ENCODE measurements around the gene FAM217B.

FAM217B gene, protein sequence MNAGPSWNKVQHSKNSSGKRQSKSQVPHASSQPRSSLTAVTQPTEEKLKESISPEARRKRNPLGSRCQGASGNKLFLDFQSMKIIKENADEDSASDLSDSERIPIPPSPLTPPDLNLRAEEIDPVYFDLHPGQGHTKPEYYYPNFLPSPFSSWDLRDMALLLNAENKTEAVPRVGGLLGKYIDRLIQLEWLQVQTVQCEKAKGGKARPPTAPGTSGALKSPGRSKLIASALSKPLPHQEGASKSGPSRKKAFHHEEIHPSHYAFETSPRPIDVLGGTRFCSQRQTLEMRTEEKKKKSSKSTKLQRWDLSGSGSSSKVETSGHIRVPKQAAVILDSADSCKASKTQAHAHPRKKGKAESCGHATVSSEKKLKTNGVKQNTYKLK

DNA sequence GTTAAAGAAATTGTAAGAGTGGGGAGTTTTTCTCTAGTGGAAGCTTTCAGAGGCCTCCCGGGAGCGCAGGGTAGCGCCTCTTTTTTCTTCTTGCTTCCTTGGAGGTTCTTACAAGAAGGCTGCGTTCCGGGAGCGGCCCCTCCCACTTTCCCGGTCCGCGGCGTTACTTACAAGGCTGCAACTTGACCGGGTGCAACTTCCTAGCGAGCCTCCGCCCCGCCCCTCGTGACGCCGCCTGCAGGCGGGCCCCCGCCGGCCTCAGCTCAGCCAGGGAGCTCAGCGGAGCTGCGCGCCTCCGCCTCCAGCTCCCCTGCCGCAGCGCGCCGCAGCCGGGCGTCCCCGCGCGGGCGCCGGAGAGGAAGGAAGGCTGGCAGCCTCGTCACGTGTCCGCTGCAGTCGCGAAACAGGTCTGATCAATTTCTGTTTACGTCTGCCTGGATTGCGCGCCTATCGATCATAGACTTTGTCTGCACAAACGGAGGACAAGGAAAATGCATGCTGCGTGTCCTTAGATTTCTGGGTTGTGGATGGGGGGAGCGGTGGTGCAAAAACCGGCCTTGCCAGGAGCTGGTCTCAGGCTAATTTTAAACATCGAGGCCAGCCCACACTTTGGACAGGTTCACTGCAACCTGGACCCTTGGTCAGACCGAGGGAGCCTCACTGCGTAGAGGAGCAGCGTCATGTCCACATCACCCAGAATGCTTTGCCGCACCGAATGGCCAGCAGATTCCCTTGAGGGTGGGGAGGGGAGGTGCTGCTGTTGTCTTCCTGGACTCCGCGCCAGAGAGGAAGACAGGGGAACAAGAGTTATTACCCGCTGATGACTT is at the start of gene FAM217B, which contains the start of gene PPP1R3D:
Gene FAM217B, plus strand, starts transcription at position 261 of the 827 bp plus-strand sequence. CDS start 3,555 bp downstream, outside the sequence.
Gene PPP1R3D, minus strand, starts transcription at position 177 of the 827 bp plus-strand sequence. CDS start 374 bp downstream, outside the sequence.
- DNase-seq: peak; percentile 92

DNA sequence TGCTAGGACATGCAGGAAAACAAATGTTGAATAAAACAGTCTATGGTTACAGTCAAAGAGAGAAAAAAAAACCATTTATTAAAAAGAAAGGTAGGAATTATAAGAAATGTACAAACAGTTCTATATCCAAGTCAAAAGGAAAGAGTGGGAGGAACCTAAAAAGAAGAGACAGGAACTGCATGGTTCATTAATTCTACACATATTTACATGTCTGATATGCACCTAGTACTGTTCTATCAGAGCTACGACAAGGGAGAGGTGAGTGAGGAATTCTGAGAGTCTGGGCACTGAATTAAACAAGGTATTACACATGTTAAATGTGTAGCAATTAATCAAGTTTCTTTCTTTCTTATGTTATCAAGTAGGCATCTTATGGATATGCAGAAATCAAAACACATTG is 48.6 kb upstream of the FAM217B start:
- no peak for DNase-seq

DNA sequence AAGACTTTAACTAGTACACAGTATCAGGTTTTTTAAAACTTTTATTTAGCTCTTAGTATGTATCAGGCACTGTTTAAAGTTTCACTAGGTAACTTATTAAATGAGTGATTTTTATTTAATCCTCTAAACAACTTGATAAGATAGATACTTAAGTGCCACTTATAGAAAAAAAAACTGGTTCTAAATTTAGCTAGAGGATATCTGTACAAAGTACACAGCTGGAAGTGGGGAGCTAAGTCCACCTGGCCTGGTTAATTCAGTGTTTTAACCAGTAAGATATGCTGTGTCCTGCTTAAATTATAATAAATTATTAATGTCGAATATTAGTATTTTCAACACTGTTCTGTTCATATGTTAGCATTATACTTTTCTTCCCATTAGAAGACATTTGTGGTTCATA is 44.3 kb upstream of the FAM217B start:
- no peak for DNase-seq

DNA sequence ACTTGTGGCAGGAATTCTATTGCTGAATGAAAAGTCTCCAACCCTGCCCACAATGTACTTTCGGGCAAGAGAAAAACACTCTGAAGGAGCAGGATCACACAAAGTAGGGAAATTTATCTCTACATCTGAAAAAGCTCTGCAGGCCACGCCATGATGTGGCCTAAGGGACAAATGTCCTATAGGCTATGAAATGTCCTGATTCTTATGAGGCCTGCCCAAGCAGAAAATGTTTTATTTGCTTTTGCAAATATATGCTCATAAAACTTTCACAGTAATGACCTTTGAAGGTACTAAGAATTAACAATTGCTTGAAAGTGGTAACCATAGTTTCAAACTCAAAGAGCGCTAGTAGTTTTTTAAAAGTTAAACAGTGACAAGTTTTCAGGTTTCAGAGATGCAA is 37.7 kb upstream of the FAM217B start:
- DNase-seq: no peak

DNA sequence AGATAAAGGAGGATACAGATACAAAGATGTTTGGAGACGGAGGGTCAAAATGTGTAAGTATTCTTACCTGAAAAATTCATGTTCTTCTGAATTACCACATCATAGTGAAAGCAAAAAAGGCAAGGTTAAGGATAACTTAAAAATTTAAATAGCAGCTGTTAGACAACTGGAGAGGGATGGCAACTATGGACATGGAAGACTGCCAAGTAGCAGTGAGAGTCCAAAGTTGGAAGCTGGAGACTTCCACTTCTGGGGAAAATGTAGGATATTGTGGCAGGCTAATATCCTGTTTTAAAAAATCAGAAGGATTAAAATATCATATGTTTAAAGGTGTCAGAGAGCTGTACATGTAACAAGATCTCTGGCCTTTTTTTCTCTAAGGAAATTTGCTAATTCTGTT is 36.6 kb upstream of the FAM217B start:
- DNase-seq: no peak

DNA sequence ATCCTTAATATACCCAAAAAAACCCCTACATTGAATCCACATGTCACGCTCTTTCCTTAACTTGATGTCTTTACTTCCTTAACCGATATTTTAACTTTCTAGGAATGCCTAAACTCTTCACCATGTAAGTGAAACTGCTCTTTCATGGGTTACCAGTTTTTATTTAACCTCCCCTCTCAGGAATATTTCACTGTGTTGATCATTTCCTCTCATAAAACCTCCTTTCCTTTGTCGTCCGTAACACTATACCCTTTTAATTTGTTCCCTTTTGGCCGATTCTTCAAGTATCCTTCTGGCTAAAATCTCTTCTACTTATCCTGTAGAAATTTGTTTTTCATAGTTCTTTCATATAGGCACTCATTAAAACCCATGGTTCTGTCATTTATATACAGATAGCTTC is 31.3 kb upstream of the FAM217B start:
- no peak for DNase-seq

DNA sequence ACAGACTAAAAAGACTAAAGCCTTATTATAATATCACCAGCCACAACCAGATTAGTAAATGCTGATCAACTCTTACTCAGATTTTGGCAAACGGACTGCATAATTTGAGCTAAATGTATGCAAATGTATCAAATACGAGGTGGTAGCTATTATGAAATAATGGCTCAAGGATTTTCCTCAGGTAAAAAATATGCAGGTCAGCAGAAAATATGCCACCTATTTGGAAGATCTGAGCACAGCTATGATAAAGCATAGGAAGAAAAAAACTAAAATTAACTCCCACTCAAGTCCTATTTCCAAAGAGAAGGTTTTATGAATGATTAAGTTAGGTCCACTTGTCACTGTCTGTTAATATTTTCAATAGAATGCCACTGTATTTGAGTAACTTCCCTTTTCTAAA is 29.1 kb upstream of the FAM217B start:
- no peak for DNase-seq

DNA sequence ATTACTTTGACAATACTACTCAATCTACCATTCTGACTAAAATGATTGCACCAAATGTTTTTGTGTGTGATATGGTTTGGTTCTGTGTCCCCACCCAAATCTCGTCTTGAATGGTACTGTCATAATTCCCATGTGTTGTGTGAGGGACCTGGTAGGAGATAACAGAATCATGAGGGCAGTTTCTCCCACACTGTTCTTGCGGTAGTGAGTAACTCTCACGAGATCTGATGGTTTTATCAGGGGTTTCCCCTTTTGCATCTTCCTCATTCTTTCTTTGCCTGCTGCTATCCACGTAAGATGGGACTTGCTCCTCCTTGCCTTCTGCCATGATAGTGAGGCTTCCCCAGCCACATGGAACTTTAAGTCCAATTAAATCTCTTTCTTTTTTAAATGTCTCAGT is 27.6 kb upstream of the FAM217B start:
- DNase-seq: no peak

DNA sequence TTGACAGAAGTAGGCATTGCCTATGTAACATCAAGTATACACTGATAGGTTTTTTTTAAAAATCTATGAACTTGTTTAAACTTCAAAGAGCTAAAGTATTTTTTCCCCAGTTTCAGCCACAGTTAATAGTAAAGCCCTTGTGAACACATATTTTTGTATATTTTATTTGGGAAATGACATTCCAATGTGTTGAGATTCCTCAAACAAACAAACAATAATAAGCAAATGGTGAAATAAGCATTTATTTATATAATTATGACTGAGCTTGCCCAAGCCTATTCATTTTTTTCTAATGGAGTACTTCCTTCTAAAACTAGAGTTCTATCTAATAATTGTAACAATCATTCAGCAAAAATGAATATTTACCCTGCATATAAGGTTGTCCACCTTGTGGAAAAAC is 19.2 kb upstream of the FAM217B start:
- no peak for DNase-seq

DNA sequence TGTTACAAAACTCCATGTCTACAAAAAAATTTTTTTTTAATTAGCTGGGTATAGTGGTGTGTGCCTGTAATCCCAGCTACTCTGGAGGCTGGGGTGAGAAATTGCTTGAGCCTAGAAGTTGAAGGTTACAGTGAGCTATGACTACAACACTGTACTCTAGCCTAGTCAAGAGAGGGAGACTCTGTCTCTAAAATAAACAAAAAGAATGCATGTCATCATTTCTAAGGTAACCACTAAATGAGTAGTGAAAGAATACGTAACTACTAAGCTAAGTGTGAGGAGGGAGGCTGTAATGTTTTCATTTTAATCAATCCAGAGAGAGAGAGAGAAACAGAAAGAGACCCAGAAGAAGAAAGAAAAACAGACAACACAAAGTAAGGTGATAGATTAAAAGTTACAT is 16.7 kb upstream of the FAM217B start:
- DNase-seq: no peak

DNA sequence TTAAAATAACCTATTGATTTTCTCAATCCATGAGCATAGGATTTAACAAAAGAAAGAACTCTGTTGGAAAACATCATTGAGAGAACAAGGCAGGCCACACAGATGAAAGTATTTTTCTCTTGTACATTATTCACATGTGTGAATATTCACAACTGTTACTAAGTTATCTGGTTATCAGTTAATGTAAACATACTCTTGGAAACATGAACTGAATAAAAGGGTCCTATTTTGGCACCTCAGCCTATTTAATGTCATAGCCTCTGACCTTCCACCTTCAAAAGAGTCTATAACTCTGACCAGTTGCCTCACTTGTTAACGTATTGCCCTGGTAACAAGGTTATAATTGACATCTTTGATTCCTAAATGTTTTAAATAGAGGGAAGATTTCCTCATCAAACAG is 14.8 kb upstream of the FAM217B start:
- no peak for DNase-seq

DNA sequence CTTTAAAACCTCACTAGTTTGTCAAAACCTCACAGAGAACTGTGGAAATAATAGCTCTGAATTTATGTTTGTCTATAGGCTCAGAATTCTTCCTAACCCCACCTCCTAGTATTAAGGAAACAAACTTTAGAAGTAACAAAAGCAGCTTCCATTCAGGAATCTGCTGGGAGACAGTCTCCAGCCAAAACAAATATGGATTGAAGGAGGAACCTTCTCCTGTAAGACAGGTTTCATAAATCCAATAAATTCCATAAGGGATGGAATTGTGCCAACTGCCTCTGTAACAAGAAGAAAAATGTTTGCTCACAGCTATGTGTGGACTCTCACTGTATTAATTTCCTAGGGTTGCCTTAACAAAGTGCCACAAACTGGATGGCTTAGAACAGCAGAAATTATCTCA is 14.3 kb upstream of the FAM217B start:
- no peak for DNase-seq

DNA sequence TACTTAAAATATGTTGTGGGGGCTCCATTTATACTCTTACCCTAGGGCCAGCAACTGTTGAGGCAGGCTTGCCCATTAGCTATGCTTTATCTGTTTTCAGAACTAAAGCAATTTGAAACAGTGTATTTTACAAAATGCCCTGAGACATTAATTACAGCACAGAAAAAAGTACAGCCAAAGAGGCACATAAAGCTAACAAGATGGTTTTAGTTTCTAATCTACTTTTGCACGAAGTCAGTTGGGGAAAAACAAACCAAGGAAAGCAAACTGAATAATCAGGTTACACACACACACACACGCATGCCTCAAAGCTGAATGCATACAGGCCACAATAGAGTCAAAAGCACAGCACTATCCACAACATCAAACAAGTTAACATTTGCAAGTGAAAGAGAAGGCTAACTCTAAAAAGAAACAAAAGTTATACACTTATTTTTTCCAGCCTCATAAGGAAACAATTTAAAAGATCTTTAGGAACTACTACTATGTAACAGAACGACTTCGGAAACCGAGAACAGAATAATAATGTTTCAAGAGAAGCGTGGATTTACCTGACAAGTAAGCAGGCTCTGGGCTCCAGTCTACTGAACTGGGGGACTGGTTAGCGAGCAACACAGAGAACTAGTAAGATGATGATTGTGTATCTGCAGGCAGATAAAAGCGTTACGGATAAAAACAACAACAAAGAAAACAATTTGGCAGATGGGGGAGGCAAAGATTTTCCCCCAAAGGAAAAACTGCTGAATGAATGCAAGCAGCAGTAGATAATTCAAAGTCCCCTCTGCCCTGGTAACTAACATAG is 8.5 kb upstream of the FAM217B start:
- DNase-seq: no peak

DNA sequence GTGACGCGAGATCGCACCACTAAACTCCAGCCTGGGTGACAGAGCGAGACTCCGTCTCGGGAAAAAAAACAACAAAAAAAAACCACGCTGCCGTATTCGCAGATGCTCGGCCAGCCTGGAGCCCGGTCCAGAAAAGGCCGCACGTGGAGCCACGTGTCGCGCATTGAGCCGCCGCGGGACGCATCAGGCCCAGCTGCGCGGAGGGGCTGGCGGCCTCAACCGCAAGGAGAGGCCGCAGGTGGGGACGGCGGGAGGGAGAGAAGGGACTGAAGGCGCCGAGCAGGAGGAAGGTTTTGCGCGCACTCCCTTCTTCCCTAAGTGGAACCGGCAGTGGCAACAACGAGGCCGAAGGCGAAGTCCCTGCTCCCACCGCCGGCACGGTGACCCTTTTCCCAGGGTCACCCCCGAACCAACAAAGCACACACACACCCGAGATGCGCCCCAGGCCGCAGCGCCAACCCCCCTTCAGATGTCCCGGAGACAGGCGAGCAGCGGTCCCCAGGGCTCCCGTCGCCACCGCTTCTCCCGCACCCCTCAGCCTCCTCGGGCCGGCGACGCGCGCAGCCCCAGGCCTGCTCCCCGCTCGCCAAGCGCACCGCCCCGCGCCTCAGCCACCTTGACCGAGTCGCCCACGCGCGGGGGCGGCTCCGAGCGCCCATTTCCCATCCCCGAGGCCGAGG is 7.4 kb upstream of the FAM217B start:
- no peak for DNase-seq

DNA sequence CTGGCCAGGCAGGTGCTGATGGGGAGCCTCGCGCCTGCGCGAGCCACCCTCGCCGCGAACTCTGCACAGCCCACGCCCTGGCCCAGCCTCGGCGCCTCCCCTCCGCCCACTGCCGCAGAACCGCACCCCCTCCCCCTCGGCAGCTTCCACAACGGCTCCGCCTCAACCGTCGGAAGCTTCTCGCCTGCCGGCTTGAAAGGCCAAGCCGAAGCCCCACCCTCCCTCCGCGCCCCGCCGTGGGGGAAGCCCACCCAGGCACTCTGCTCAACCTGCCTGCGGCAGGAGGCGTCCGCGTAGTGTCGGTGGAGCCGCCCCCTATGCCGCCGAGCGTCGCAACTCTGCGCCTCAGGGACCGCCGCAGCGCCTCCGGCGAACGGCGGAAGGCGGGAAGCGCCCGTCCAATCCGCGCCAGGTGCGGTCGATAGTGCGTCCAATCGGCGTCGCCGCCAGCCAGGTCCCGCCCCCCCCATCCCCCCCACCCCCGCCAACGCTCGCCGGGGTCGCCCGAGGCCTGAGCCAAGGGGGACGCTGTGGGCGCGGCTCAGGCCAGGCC is 6.8 kb upstream of the FAM217B start, which contains the start of gene SYCP2:
Gene SYCP2, minus strand, starts transcription at position 342 of the 553 bp plus-strand sequence. CDS start 11,224 bp downstream, outside the sequence.
- peak; percentile 64 for DNase-seq

DNA sequence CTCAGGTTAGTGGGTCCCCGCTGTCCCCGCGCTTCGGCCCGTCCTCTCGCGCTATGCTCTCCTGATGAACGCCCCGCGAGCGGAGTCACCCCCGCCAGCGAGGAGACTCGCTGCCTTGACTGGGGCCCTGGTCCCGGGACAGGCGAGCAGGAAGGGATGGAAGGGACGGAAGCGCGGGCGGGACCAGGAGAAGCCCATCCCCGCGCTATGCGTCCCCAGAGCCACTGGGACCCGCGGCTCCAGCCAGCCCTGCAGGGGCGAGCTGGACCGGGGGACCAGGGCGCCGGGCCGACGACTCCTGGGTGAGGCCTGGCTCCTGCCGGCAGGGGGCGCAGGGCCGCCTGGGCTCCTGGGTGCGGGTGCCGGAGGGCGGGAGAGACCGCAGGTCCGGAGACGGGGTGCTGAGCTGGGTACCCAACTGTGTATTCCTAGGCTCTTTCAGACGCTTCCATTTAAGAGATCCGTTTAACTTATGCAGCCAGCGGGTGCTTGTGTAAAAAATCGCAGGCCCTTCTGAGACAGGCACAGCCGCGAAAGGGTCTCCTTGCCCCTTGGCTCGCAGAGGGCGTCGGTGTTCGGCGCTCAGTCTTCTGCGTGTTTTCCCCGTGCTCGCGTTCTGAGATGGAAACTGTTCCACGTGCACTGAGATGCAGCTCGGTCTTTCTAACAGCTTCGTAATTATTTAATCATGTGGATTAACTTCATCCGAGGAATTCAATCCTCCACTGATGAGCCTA is 6.2 kb upstream of the FAM217B start:
- DNase-seq: peak; percentile 88

DNA sequence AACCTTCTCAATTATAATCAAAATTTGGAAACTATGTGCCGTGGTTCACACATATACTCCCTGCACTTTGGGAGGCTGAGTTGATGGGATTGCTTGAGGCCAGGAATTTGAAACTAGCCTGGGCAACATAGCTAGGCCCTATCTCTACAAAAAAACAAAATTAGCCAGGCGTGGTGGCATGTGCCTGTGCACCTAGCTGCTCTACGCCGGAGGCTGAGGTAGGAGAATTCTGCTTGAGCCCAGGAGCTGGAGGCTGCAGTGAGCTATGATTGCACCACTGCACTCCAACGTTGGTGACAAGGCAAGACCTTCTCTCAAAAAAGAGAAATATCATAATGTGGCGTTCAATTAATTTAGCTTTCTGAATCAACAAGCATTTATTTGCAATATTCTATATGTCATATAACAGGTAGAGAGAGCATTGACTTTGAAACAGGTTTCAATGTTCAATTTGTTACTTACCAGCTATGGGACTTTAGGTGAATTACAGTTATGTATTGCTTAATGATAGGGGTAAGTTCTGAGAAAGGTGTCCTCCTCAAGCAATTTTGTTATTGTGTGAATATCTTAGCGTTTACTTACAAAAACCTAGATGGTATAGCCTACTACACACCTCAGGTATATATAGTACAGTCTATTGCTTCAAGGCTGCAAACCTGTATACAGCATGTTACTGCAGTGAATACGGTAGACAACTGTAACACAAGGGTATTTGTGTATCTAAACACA is 4.6 kb upstream of the FAM217B start:
- DNase-seq: no peak

DNA sequence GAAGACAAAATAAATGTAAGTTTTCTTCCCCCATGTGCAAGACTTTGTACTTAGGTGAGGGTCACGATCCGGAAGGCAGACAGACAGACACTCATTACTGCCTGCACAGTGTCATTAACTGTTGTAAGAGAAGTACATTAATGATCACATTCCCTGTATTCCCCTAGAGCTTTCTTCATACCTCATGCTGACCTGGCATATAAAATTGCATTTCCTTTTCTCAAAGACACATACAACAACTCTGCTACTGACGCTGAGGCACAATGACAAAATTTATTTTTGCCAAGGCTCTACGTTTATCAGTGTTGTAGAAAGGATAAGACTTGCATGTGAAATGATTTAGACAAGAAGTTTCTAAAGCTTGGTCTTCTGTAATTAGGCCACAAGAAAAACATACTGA is 3.8 kb upstream of the FAM217B start:
- no peak for DNase-seq

DNA sequence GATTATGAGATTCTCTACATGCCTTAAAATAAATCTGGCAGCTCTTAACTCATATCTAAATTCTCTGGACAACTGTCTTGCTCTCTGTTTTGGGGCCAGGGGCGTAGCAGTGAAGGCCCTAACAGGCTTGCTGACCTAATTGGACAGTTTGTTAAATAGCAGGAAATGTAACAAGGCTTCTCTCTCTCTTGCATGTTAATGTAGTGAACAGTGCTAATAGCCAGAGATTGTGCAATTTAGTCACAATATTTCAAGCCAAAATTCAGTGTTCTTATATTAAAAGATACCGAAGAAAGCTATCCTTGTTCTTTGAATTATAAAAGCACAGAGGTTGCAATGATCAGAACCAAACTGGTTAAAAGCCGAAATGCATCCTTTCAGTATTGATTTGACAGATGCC is 3.0 kb upstream of the FAM217B start:
- DNase-seq: no peak

DNA sequence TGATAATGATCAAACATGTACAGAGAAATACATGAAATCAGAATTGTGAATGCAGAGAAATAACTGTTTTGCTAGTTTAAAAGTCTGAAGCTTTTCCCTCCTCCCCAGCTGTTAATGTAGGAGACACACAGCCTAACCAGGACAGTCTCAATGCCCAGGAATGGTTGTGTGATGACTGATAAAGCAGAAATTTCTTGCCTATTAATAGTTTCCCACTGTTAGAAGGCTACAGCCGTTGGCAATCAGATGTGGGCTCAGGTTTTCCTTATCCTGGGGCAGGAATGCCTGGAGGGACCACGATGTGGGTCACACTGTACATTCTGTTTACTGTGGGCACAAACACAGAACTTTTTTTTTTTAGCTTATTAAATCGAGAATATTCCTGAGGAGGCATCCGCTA is 2.0 kb upstream of the FAM217B start:
- DNase-seq: no peak

DNA sequence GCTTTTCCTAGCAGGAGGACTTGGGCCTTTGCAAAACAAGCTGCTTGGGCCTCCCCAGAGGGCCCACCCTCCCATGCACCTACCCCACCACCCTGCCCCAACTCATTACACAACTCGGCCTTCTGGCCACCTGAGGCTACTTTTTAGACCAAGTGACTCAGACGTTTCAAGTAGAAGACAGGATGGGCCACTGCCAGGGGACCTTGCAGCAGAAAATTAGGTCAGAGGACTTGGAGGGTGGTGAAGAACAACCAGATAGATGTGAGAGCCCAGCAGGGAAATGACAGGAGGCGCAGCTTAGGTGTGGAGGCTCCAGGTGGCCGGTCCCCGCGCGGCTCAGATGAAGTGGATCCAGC is 1.5 kb upstream of the FAM217B start:
- no peak for DNase-seq

Measured in activated CD4-positive, CD25-positive, alpha-beta regulatory T cell treated with anti-CD3 and anti-CD28 coated beads, Interleukin-2, amount 50 U/mL, for 72 hours (primary cell).